HS-27A (cell line): Measurements from ENCODE around the gene HK3.

Source experiments
- DNase-seq: peaks from one replicate; pipeline ENCODE4 v3.0.0-alpha.2; 2012; ENCODE audit warnings: low read depth, missing footprints

Gene HK3

GRCh38 chr5:176902102-176902814 is 3.1 kb upstream of the HK3 start:
- DNase-seq: no peak

DNA sequence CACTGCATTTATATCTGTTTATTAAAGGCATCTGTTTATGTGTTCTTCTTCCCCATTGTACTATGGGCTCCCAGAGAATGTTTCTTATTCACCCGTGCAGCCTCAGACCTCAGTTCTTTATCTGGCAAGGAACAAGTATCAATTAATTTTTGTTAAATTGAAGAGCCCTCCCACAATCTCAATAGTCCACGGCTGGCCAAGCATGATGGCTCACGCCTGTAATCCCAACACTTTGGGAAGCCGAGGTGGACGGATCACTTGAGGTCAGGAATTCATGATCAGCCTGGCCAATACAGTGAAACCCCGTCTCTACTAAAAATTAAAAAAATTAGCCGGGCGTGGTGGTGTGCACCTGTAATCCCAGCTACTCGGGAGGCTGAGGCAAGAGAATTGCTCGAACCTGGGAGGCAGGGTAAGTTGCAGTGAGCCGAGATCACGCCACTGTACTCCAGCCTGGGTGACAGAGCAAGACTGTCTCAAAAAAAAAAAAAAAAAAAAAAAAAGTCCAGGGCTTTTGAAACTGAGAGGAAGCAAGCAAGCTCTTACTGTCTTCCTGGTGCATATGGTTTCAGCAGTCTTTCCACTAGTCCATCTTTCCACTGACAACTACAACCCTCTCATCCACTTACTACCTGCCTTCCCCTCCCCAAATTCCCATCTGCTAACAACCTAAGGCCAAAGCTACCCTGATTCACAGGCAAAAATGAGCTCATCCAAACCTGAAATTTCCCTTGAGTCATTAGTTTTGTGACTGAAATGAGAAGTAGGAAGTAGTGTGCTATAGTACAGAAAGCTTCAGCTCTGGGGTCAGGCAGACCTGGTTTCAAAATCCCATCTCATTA is 2.3 kb upstream of the HK3 start:
- DNase-seq: no peak

DNA sequence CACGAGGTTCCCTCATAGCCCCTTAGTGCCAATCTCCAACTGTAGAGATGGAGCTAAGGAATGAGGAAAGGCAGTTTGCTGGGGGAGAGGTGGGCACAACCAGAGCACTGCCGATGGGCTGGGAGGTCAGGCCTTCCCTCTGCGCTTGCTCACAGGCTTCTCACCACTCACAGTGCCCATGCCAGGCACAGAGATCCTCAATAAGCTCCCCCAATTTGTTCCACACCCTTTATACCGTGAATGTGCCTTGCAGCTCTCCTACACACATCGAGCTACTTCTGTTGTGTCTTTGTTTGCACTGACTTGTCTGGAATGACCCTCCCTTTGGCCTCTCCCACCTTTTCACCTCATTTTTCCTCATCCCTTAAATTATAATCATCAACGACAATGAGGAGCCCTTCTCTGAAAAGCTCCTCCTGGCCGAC is 1.6 kb upstream of the HK3 start:
- DNase-seq: no peak

DNA sequence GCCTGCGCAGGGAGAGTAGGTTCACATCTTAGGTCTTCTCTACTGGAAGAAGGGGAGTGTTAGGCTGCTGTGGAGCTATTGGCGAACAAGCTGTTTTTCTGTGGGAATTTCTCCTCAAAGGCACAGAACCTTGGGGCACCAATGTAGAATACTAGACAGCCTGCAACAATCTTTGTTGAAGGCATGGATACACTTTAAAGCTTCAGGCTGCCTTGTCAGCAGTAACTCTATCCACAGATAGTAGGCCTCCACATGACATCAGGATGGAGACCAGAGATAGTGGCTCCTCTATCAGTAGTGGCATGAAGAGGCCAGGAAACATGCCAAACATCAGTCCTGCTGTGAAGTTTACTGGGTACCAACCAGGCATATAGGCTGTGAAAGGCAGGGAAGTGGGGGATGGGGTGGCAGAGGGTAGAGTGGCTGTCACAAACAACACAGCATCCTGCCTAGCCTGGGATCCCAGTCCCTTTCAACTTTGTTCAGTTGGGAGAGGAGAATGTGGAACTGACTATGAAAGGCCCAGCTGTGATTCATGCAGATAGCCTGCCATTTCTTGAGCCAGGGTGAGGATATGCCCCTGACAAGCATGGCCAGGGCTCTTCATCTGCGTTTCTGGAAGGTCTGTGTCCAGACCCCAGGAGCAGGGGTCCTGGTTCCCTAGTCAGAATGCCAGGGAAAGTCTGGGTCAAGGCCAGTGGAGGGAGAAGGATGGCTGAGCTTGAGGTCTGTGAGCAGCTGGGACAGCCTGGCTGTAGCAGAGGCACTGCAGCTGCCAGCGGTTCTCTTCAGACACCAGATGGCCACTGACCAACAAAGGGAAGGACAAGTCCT is 1.0 kb upstream of the HK3 start:
- DNase-seq: no peak

GRCh38 chr5:176897263-176897662 is 1.9 kb downstream of the HK3 start:
- no peak for DNase-seq

- DNase-seq: no peak
These were observed 3.3 kb downstream of the HK3 start for GRCh38 chr5:176895831-176896230.

DNA sequence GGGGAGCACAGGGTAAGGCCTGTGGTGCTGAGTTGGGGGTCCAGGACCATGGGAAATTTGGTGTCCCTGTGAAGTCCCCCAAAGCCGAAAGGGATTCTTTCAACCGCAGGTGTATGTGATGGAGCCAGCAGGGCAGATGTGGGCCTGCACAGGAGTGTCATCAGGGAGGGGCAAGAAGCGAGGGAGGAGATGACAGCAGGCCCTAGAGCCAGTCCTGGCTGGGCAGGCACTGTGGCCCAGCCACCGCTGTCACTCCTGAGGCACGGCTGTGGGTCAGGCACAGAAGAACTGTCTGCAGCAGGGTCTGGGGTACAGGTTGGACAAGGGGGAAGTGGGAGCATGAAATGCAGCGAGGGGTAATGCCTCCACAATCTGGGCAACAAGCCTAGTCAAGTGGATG is 4.8 kb downstream of the HK3 start:
- no peak for DNase-seq

GRCh38 chr5:176892663-176893062 is 6.5 kb downstream of the HK3 start:
- no peak for DNase-seq

- no peak for DNase-seq
These were observed 7.7 kb downstream of the HK3 start for GRCh38 chr5:176891331-176891958.

GRCh38 chr5:176890455-176891330 is 8.5 kb downstream of the HK3 start:
- DNase-seq: no peak

- no peak for DNase-seq
These were observed 9.5 kb downstream of the HK3 start for GRCh38 chr5:176889321-176890280.

DNA sequence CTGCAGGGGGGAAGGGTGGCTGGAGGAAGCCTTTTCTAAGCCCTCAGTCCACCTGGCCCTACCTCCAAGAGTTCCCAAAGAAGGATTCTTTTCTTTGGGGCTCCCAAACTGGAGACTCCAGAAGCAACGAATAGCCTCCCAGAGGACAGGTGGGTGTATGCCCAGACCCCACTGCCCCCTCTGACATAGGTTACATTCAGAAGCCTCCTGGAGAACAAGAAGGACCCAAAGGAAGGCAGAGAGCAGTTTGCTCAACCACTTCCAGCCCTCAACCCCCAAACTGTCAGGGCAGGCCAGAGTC is 10.3 kb downstream of the HK3 start:
- no peak for DNase-seq

DNA sequence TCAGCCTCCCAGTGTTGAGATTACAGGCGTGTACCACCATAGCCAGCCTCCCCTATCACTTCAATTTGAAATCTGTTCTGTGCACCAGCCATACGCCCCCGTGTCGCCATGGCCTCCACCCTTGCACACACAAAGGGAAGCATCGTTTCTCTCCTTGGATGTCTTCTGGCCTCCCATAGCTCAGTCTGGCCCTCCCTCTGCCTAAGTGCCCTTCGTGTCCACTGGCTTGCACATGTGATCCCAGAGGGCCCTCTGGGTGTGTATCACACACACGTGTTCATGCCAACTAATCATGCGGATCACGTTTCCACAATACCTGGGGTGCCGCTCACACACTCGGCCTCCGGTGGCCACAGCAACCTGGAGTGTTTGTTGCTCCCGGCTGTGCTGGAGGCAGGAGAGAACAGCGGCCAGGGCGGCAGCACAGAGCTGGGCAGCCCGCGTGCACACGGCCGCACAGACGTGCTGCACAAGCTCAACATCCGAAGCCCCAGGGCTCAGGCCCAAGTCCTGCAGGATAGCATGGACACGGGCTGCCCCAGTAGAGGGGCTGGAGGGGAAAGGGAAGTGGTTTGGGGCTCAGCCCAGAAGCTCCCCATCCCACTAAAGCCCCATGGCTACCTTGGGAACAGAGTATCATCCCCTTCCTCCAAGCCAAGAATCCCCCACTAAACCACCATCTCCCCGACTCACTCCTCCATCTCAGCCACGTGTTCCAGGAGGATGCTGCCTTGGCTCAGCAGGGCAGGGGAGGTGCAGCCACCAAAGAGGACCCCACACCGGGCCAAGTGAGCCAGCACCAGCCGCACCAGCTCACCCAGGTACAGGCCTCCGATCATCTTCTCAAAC is 10.9 kb downstream of the HK3 start:
- DNase-seq: no peak

DNA sequence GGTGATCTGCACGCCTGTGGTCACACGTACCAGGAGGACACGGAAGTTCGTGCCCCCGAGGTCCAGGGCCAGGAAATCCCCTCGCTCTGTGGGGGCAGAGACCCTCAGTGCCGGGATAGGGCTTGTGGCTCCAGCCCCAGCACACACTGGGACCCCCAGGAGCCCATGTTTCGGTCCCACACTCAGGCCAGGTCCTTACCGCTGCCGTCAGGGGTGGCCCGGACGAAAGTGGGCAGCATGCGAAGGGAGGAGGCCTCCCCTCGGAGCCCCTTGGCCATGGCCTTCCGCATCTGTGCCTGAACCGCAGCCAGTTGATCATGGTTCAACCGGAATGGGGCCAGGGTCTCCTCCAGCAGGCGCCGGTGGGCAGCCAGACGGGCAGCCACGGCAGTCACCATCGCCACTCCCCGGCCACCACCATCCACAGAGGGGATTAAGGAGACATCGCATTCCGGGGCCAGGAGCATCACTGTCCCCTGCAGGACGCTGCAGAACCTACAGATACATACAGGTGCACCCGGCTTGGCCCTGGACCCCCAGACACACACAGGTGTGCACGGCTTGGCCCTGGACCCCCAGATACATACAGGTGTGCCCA is 11.8 kb downstream of the HK3 start:
- DNase-seq: no peak

GRCh38 chr5:176886336-176887251 is 12.6 kb downstream of the HK3 start:
- DNase-seq: no peak

GRCh38 chr5:176884571-176884890 is 14.6 kb downstream of the HK3 start:
- no peak for DNase-seq

GRCh38 chr5:176883700-176884570 is 15.2 kb downstream of the HK3 start:
- no peak for DNase-seq
